Nephron (organoid): ENCODE results near the gene RTN4.
A peak's percentile ranks its signal among the peaks of the same experiment; 100 is the strongest.

Experiments used
- H3K27ac Mint-ChIP-seq, 3 experiments: 2 replicates each; pipeline ENCODE4 v1.8.0; 2020; ENCODE audit warnings: mixed read lengths in 3 of 3, mild to moderate bottlenecking in 2 of 3, moderate library complexity in 1 of 3
- H3K27me3 Mint-ChIP-seq: 2 replicates; pipeline ENCODE4 v1.8.0; 2021; ENCODE audit warnings: low read depth, mild to moderate bottlenecking, moderate library complexity, mixed read lengths
- H3K36me3 Mint-ChIP-seq: 2 replicates; pipeline ENCODE4 v1.8.0; 2020; ENCODE audit warnings: low read depth, mixed read lengths
- H3K4me1 Mint-ChIP-seq: 2 replicates; pipeline ENCODE4 v1.8.0; 2020; ENCODE audit warnings: mixed read lengths
- H3K4me3 Mint-ChIP-seq, 3 experiments: 2 replicates each; pipeline ENCODE4 v1.8.0; 2020; ENCODE audit warnings: mild to moderate bottlenecking in 3 of 3, mixed read lengths in 3 of 3, moderate library complexity in 2 of 3
- H3K9me3 Mint-ChIP-seq: 2 replicates; pipeline ENCODE4 v1.8.0; 2020; ENCODE audit warnings: mixed read lengths
- TF ChIP-seq, protein P1 (sequence below), 3 experiments: fragments of 200-600 bp; sonication (generic); IDR thresholded peaks; one replicate each; pipeline ENCODE4 v1.5.0; 2021; ENCODE audit warnings: antibody characterized with exemption in 3 of 3; ENCODE audit not compliant: unreplicated experiment in 3 of 3

RTN4 gene

DNA sequence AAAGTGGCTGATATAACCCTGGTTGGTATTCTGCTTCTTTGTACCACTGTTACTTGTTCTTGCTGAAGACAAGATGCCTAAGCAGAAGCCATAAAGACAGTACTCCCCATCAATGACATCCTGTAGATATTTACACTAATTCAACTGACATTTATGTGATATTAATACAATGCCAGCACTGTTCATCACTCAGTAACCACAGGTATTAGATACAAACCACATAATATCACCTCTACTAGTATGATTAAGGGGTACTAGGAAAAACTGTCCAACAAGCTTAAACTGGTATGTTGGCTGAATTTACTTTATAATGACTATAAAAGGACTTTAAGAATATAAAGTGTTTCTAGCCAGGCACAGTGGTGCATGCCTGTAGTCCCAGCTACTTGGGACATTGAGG lies 65.8 kb downstream of the RTN4 start:
- H3K9me3 Mint-ChIP-seq: no peaks in the 10 kb centered on the region
- H3K4me1 Mint-ChIP-seq: peaks cover 46% of the 10 kb centered on the region
- TF ChIP-seq, protein P1, sequence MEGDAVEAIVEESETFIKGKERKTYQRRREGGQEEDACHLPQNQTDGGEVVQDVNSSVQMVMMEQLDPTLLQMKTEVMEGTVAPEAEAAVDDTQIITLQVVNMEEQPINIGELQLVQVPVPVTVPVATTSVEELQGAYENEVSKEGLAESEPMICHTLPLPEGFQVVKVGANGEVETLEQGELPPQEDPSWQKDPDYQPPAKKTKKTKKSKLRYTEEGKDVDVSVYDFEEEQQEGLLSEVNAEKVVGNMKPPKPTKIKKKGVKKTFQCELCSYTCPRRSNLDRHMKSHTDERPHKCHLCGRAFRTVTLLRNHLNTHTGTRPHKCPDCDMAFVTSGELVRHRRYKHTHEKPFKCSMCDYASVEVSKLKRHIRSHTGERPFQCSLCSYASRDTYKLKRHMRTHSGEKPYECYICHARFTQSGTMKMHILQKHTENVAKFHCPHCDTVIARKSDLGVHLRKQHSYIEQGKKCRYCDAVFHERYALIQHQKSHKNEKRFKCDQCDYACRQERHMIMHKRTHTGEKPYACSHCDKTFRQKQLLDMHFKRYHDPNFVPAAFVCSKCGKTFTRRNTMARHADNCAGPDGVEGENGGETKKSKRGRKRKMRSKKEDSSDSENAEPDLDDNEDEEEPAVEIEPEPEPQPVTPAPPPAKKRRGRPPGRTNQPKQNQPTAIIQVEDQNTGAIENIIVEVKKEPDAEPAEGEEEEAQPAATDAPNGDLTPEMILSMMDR (IDR thresholded peaks at IDR 0.05; ENCODE audit: unreplicated experiment in 3 of 3): no peak

DNA sequence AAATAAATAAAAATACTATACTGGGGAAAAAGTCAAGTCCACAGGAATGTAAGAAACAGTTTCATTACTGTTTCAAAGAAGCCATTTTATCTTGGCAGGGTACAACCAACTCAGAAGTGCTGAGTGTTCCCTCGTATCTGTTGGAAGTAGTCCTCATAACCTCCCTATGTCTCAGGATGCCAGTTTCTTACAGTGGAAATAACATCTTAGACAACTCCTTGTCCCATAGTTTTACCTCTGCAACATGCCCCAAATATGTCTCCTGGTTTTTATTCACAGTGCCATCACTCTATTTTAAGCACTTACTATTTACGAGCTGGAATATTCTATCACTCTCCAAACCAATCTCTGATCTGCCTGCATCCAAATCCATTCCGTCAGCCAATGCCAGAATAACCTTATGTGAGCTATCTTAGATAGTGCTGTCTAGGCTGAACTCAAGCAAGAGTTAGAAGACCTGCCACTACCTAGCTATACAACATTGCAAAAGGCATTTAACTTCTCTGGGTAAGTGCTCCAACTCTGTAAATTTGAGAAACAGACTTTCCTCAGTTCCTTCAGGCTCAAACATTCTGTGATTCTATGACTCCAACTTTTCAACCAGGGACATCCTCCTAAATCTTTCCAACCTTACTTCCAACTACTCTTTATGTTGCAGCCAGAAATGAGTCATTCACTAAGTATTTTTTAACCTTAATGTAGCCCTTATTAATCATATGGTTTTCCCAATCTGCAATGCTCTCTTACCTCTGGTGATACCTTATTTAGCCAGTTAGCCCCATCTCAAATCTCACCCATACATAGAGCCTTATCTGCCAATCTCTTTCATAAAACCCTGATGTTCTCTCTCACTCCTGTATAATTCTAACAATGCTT lies 66.7 kb downstream of the RTN4 start:
- Mint-ChIP-seq H3K27ac (peak overlapping the region; percentile 14 to 30 (median 26)), H3K4me3 (no peak overlapping the region), H3K9me3 (no peaks in the 10 kb centered on the region), H3K27me3 (no peaks in the 10 kb centered on the region), H3K4me1 (peaks cover 37% of the 10 kb centered on the region), H3K36me3 (peaks cover 54% of the 10 kb centered on the region)
- TF ChIP-seq, protein P1 (IDR thresholded peaks at IDR 0.05; ENCODE audit: unreplicated experiment in 3 of 3): no peak

More for the DNA sequence above, 65.8 kb downstream of the RTN4 start:
- Mint-ChIP-seq H3K27ac (no peak overlapping the region), H3K36me3 (peaks cover 50% of the 10 kb centered on the region), H3K4me3 (no peak overlapping the region), H3K27me3 (no peaks in the 10 kb centered on the region)

DNA sequence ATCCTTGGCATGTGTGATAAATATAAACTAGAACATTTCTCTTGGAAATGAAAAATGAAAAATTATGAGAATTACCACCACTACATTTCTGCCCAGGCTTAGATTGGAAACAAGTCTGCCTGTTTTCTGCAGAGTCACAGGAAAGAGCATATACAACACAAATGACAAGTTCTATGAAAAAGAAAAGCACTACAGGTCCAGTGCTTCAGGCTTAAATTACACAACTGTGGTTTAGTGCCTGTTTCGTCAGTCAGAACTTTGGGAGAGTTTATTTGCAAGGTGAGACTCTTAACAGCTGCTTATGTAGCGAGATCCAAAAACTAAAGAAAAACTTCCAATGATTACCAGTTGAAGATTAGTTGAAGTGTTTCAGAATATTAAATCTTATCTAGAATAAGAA lies 68.9 kb downstream of the RTN4 start:
- TF ChIP-seq, protein P1 (IDR thresholded peaks at IDR 0.05; ENCODE audit: unreplicated experiment in 3 of 3): no peak
- H3K4me3 Mint-ChIP-seq: no peak overlapping the region
- peaks cover 56% of the 10 kb centered on the region for H3K36me3 Mint-ChIP-seq
- H3K4me1 Mint-ChIP-seq: peaks cover 50% of the 10 kb centered on the region
- H3K9me3 Mint-ChIP-seq: no peaks in the 10 kb centered on the region
- no peaks in the 10 kb centered on the region for H3K27me3 Mint-ChIP-seq
- peak overlapping the region in 1 of 3 experiments; percentile 50 for H3K27ac Mint-ChIP-seq

DNA sequence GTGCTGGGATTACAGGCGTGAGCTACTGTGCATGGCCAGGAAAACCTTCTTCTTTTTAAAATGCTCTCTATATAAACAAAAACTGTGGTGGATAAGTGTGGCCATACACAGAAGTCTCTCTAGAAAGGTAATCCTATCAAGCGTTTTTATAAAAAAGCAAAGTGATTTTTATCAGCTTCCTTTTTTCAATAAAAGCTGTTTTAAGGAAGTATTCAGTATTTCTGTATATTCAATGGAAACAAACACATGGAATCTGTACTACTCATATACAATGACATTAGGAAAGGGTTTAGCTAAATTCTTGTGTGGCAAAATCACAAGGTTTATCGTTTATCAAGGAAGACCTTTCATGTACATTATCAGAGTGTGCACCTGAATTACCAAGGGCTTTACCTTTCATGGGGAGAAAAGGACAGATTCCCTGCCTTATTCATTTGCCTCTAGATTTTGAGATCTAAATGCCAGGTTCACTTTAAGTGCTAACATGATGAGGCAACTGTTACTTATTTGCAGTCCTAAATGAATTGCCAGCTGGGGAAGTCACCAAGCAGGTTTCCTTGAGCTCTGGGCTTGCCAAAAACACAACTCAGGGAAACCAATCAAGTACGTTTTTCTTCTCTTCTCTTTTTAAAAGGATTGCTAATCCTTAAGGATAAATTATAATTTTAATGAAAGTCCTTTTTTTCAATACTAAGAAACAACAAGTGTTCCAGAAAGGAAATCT lies 70.8 kb downstream of the RTN4 start:
- H3K9me3 Mint-ChIP-seq: no peaks in the 10 kb centered on the region
- TF ChIP-seq, protein P1 (IDR thresholded peaks at IDR 0.05; ENCODE audit: unreplicated experiment in 3 of 3): no peak
- no peak overlapping the region for H3K4me3 Mint-ChIP-seq
- H3K4me1 Mint-ChIP-seq: peaks cover 59% of the 10 kb centered on the region
- peaks cover 59% of the 10 kb centered on the region for H3K36me3 Mint-ChIP-seq
- peak overlapping the region in 2 of 3 experiments; percentile 30 to 40 for H3K27ac Mint-ChIP-seq
- no peaks in the 10 kb centered on the region for H3K27me3 Mint-ChIP-seq

DNA sequence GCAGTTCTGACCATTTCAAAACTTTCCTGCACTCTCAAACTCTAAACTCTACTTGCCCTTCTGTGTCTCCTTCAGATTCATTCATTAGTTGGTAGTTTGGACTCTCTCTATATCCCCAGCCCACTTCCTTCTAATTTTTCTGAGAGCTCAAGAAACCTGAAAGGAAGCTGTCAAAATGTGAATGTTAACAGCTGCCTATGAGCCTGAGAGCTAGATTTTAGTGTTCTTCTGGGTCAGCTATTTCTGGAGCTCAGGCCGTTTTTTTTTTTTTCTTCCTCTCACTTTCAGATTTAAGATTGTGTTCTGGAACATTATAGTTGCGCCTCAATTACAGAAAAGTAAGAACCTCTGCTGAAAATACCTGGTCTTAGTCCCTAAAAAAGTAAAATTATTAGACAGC lies 73.1 kb downstream of the RTN4 start:
- H3K9me3 Mint-ChIP-seq: no peaks in the 10 kb centered on the region
- H3K4me1 Mint-ChIP-seq: peaks cover 62% of the 10 kb centered on the region
- no peaks in the 10 kb centered on the region for H3K27me3 Mint-ChIP-seq
- peak overlapping the region; percentile 62 to 95 (median 89) for H3K27ac Mint-ChIP-seq
- peaks cover 57% of the 10 kb centered on the region for H3K36me3 Mint-ChIP-seq
- no peak overlapping the region for H3K4me3 Mint-ChIP-seq
- TF ChIP-seq, protein P1 (IDR thresholded peaks at IDR 0.05; ENCODE audit: unreplicated experiment in 3 of 3): no peak
